GM19467 (cell line): ENCODE data around the gene SPACA1.
"Not testable (repeated sequence)": the region's sequence is repeated elsewhere in the genome, so short reads cannot be mapped to it uniquely, and the experiment has no call there.

ENCODE experiments used
- ATAC-seq: cut with Tn5 transposase; IDR thresholded peaks from one replicate; pipeline ENCODE4 v1.9.1; 2021; ENCODE audit warnings: mild to moderate bottlenecking, moderate library complexity; ENCODE audit not compliant: unreplicated experiment

The SPACA1 gene, protein sequence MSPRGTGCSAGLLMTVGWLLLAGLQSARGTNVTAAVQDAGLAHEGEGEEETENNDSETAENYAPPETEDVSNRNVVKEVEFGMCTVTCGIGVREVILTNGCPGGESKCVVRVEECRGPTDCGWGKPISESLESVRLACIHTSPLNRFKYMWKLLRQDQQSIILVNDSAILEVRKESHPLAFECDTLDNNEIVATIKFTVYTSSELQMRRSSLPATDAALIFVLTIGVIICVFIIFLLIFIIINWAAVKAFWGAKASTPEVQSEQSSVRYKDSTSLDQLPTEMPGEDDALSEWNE

DNA sequence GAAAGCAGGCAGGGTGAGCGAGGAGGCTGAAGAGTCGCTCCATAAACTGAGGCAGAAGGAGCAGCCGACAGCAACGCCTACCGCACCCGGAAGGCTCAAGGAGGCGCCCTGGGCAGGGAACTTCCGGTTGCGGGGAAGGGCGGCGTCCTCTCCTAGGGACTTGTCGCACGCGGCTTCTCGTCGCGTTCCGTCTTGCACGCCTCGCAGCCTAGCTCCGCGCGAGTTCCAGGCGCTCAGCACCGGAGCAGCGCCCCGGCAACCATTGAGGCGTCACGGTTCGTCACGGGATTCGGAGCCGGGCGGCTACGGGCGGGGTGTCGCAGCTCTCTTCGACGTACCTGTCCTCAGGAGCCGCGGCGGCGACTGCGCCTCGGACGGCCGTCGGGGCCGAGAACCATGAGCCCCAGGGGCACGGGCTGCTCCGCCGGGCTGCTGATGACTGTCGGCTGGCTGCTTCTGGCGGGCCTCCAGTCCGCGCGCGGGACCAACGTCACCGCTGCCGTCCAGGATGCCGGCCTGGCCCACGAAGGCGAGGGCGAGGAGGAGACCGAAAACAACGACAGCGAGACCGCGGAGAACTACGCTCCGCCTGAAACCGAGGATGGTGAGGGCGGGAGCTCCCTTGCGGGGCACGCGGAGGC, at the start of gene SPACA1:
Gene SPACA1, plus strand, starts transcription at position 332 of the 641 bp plus-strand sequence. Its CDS starts 65 bp downstream, at position 397.
- no peak for ATAC-seq

DNA sequence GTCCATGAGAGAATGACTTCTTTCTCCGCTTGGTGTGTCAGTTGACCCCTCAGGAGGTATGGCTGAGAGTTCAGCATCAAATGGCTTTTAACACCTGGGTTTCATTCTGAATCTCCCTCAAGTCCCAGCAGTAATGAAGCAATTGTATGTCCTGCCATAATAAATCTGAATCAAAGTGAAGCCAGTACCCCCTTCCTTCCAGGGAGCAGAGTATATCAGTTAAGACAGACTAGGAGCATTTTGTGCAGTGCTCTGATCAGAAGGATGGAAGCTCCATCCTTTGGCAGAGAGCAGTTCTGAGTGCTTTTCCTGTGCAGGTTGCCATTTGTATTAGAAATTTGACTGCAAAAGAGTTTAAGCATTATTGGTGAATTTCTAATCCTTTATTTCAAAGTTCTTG, 46.9 kb upstream of the SPACA1 start:
- no peak for ATAC-seq

DNA sequence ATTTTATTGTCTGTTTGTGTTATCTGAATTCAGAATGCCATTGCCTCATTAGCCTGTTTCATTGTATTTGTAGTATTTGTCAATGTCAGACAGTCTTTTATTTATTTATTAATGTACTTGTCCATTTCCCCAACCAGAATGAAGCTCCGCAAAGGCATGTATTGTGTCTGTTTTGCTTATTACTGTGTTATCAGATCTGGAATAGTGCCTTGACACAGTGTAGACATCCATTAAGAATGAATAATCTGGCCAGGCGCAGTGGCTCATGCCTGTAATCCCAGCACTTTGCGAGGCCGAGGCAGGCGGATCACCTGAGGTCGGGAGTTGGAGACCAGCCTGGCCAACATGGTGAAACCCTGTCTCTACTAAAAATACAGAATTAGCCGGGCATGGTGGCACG, 46.4 kb upstream of the SPACA1 start:
- not testable (repeated sequence) for ATAC-seq

DNA sequence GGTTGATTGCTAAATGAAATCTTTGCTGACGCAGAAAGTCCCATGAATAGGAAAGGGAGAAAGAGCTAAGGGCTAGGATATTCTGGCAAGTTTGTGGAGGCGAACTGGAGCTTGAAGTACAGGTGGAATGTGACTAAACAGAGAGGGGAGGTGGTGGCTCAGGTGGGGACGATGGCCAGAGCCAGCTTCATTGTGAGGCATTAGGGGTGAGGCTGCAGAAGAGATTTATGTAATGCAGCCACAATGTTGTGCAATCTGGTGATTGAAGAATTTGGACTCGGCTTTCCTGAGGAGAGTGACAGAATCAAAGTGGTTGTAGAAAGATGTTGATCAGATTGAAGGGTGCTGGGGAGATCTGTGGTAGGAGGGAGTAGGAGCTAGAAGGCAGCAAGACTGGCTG, 42.9 kb upstream of the SPACA1 start:
- no peak for ATAC-seq

DNA sequence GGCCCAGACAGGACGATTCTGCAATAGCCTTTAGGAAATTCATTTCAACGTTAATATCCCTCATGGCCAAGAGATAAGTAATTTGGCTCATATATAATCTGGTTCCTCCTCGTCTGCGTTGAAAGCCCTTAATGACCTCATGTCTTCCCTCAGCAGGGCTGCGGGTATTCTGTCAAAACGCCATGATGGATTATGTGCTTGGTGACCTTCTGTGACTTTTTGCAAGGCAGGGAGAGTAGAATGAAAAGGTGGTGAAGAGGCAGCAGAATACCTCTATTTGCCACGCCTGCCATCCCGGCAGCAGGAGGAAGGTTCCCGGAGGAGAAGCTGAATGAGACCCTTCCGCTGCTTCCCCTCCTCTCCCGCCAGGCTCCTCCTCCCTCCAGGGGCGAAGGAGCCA, 41.1 kb upstream of the SPACA1 start:
- ATAC-seq: no peak

DNA sequence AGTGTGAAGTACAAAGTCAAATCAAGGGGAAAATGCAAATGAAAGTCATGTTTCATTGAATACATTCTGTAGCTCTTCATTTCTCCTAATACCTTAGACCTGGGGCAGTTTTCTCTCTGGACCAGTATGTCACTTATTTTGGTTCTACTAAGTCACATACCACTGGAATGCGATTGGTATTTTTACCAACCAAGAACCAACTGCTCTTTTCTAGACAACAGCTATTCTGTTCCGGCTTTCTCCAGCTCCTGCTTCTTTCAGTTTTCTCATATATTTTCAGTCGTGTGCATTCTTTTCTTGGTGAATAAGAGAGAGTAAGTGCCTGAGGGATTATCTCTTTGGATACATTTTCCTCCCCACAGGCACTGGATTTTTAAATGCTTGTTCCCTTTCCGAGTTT, 39.2 kb upstream of the SPACA1 start:
- ATAC-seq: no peak

DNA sequence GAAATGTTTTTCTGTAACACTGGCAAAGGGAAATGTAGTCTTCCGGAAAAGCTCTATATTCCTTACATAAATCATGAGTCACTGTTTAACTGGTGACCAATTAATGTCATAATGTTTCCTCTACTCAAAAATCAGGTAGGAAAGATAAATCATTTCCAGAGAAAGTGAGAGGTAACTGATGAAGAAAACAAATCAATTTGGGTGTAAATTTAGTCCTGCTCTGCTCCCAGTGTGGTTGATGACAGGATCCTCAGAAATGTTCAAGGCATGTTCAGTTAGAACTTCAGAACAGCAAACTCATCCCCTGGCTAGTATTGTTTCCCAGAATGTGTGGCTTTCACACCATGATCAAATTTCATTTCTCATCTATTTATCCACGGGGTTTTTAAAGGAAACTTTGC, 38.8 kb upstream of the SPACA1 start:
- ATAC-seq: no peak

DNA sequence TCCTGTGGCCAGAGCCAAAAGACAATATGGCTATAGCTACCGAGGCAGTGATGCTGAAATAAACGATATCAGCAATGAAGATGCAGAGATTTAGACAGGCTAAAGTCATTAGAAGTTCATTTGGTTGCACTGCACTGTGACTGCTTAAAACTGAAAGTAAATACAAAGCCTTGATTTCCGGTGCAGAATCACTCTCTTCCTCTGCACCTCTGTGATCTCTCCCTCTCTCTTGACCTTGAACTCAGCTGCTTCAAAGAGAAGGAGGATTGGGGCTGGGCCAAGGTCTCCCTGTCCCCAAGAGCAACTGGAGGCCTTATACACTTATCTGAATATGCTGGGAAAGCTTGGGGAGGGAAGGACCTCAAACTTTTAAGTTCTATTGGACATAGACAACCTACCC, 34.6 kb upstream of the SPACA1 start:
- peak; percentile 76 for ATAC-seq

DNA sequence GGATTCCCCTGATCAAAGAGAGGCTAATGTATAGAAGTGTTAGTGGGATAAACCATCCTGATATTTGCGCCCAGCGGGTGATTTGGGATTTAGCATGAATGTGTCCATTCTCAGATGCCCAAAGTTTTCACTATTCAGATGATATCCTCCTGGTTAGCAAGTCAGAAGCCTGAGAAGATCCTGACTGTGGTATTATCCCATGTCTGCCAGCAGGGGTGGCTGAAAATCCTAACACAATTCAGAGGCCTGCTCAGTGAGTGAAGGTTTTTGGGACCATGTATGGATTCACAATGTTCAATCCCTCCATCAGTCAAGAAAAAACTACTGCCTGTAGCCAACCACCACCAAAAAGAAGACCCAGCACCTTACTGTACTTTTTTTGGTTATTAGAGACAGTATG, 34.1 kb upstream of the SPACA1 start:
- no peak for ATAC-seq

DNA sequence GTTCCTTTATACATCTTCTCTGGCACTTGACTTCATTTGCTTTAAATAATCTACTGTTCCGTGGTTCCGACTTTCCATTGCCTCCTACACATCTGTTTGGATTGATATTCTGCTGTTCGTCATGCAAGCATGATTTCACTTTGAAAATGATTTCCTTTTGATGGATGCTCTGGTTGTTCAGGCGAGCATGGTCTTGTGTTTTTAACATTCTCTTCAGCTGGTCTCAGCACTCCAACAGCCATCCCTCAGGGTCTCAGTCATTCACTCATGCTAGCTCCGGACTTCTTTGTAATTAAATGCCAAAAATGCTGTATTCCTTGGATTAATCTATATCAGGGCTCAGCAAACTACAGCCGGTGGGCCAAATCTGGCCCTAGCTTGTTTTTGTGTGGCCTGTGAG, 27.2 kb upstream of the SPACA1 start:
- no peak for ATAC-seq

DNA sequence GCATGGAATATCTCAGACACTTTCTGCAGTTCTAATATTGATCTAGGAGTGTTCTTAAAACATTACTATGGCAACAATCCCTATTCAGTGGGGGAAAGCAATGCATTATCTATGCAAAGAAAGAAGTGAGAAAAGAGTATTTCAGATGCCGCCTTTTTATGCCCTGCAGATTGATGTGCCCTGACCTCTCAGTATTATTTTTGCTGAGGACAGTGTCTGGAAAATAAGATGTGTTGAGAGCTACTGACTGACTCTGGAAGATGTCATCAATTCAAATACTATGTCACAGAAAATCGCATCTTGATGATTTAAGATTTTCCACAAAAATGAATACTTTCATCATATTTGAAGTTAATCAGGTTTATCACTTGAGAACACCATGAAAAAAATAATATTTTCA, 22.9 kb upstream of the SPACA1 start:
- ATAC-seq: no peak

DNA sequence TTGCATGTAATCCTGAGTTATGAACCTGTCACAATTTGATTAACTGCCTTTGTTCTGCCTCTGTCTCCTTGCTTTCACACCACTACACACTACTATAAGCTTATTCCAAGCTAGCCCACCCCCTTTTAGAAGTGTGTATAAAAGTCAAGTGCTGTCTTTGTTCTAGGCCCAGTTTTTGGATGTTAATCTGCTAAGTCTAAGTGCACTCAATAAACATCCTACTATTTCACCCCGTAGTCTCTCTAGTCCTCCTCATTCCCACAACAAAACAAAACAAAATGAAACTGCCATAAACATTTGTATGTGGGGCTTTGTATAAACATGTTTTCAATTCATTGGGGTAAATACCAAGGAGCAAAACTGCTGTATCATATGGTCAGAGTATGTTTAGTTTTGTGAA, 16.1 kb upstream of the SPACA1 start:
- ATAC-seq: no peak

DNA sequence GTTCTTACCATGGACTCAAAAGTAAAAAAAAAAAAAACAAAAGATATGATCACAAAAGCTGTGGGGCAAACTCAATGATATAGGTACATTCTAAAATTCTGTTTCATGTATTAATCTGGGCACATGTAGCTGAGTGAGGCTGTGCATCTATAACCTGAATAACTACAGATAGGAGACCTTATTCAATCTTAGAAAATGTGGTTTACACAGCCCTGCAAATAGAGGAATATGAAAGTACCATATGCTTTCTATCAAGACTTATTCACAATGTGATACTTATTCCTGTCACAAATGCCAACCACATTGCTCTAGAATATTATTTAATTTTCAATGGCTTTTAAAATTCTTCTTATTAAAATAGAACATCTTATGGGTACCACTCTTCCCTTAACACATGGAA, 3.1 kb upstream of the SPACA1 start:
- no peak for ATAC-seq

DNA sequence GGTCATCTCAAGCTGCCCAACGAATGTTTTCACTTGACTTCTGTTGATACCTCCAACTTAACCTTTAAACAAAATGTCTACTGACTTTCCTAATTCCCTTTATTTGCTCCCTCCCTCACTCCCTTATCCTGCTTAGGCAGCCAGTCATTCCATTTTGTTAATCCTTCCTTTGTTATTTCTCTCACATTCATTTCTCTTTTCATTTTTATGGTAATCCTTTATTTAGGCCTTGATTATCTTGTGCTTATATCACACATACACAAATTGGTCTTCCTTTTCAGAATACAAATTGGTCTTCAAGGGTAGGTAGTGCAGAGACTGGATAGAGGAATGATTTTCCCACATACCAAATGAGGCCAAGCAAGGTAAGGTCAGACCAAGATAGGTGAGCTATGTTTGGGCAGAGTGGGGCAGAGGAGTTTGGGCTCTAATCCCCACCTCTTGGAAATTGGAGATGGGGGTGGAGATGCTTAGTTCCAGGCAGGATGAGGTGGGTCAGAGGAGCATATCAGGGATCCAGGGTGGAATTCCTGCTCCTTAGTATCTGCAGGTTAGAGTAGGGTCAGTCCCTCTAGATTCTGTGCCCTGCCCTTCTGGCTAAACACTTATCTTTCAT, 2.0 kb upstream of the SPACA1 start:
- no peak for ATAC-seq

DNA sequence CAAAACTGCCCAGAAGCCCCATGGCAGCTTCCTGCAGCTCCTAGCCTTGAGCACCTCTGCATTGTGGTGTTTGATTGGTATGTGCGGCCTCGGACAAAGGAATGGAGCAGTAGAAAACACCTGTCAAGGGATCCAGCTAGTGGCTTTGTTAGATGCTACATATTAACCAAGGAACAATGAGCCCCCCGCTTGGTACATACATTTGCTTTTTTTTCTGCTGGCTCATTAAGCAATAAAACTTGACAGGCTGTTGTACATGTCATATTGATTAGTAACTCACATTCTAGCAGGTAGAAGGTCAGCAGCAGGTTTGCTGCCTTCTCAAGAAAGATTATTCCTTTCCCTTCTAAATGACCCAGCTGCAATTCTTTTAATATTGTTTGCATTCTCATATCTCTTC, 937 bp downstream of the SPACA1 start:
- ATAC-seq: no peak

DNA sequence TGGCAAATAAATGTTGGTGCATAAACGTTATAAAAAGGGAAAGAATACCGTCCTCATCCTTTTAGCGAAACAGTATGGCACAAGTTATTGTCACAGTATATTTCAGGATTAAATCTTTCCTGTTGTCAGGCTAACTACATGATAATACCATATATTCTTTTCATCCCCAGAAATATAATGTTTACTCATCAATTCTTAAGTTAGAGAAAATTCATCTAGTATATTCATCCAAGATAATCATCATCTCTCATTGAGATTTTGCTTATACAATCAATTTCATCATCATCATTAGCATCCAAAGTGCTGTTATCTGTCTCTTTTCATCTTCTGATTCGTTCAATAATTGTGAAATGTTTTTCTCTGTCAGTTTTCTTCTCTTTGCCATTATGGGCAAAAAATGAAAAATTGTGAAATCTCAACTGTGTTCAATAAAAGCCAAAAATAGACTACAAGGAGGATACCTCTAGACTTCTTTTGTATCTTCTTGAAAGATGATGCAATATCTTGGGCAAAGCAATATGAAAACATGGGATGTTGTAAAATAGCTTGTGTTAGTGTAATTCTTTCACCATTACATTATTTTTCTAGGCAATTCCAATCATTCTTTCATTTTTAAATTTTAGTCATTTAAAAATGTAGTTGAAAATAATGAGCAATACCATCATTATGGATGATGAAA, 2.6 kb downstream of the SPACA1 start:
- ATAC-seq: no peak

DNA sequence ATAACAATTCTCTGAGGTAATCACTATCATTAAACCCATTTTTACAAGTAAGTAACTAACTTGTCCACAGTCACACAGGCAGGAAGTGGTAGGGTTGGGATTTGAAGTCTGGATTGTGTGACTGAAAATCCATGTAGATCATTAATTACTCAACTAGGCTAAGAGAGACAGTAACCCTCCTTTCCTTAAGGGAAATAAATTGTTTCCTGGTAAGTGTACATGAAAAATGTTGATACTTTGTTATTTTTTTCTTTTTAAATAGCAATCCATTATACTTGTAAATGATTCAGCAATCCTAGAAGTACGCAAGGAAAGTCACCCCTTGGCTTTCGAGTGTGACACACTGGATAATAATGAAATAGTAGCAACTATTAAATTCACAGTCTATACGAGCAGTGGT, 11.6 kb downstream of the SPACA1 start:
- ATAC-seq: no peak

DNA sequence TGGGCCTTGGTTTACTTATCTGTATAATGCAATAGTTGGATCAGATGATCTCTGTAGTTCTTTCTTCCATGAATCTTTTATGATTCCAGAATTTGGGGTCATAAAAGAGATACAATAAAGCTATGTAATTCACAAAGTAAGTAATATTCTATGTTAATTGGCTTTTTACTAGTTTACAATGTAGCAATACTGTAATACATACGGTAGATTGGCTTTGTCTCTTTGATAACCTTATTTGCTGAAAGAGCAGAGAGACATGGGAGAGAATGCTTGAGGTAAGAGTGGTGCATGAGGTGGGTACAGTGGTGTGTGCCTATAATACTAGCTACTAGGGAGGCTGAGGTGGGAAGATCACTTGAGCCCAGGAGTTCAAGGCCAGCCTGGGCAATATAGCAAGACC, 14.7 kb downstream of the SPACA1 start:
- no peak for ATAC-seq

DNA sequence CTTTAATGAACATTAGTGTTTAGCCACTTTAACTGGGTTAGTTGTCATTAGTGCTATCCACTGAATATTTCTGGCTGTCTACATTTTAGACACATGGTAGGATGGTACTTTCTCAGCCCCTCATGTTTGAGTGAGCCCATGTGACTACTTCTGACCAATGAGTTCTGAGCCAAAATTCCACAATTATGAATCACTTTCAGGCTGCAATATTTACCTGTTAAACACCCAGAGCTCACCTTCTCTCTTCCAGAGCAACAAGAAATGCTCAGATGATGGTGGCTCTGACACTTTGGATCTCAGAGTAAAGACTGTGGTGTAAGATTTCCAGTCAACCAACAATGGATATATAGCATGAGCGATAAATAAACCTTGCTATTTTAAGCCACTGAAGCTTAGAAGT, 24.8 kb downstream of the SPACA1 start:
- no peak for ATAC-seq

DNA sequence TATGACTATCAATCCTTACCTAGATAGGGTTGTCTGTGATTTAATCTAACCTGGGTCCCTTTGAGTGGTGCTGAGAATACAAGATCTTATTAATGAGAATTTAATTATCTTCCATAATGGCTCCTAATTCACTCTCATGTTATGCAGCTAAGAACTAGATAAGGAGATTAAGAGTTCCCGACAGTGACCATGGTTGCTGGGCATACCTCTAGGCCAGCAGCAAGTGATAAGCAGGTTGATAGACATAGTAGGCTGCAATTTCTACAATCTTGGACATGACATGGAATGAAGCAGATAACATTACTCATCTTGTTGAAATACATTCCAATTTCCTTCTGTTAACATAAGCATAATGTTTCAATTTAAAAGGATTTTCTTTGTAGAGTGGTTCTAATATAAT, 27.1 kb downstream of the SPACA1 start:
- ATAC-seq: no peak

DNA sequence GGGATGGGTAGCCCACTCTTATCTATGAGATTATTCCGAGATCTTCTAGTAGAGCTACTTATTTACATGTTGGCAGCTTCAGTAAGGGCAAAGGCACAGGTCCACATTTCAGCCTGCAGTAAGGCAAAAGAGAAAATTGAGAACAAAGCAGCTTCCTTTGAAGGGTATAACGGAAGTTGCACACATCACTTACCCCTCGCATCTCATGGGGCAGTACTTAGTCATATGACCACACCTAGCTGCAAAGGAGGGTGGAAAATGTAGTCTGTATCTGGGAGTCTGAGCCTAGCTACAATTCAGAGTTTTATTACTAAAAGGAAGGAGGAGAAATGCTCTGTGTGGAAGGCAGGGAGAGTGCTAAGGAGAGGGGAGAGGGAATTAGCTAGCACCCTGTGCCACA, 29.7 kb downstream of the SPACA1 start:
- no peak for ATAC-seq

DNA sequence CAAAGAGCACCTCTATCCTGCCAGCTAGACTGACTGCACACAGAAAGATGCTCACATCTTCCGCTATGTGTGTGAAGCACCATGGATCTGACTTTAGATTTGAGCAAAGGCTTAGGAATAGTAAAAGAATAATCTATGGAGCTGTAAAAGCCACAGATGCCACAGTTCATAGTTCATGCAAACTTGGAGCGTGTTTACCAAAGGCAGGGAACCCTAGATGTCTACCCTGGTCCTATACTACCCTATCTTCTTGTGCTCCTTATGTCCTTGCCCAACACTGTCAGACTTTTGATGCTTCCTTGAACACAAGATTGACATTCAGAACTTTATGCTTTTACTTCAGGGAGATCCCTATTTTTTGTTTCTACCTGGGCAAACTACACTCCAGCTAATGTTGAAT, 39.2 kb downstream of the SPACA1 start:
- ATAC-seq: no peak
